SK-MEL-5 (cell line): ENCODE measurements around the gene PLGRKT. TPM values are rescaled to one million over a fixed set of nuclear protein-coding genes. Genes with fewer than 3 reads are reported as not detected.
"Not testable (repeated sequence)": the region's sequence is repeated elsewhere in the genome, so short reads cannot be mapped to it uniquely, and the experiment has no call there.

Experiments used
- DNase-seq: peaks from one replicate; pipeline ENCODE4 v3.0.0-alpha.2; 2016; ENCODE audit warnings: low read depth, low spot score
- in situ Hi-C: cut with HindIII; loops from 2 replicates; pipeline ENCODE4 v1.10.0; 2016; ENCODE audit warnings: low sequenced_read_pairs, high pct_unique_total_duplicates, low pct_unique_long_range_greater_than_20kb
- polyA plus RNA-seq, 2 experiments: library from polyadenylated mRNA; depleted of rRNA; stranded (reverse); fragments of >200 nt; gene quantifications; 2 replicates each; pipeline ENCODE4 v1.2.3, GENCODE V29; 2015
- total RNA-seq: library from RNA; depleted of rRNA; stranded (reverse); fragments of >200 nt; shearing (Covaris generic); gene quantifications from 2 replicates; pipeline ENCODE4 v1.2.3, GENCODE V29; 2014; rRNA removed

Gene PLGRKT
- 38.0 and 40.2 TPM in 2 replicates for total RNA-seq
- polyA plus RNA-seq (2015; cell fraction: cytosol; rRNA removed): 21.0 and 24.1 TPM in 2 replicates
- polyA plus RNA-seq (2015; cell fraction: nucleus; rRNA removed): 6.0 and 6.6 TPM in 2 replicates

GRCh38 chr9:5437254-5438216 is at the start of gene PLGRKT:
PLGRKT (minus strand) TSS chr9:5437925; CDS start chr9:5431977, 5,948 bp downstream.
- DNase-seq: peak; percentile 94
- in situ Hi-C loops: no loop called here

GRCh38 chr9:5486988-5487387 is 49.3 kb upstream of the PLGRKT start:
- in situ Hi-C loops: no loop called here
- no peak for DNase-seq

GRCh38 chr9:5485378-5486085 is 47.8 kb upstream of the PLGRKT start:
- DNase-seq: no peak
- in situ Hi-C loops: no loop called here

DNA sequence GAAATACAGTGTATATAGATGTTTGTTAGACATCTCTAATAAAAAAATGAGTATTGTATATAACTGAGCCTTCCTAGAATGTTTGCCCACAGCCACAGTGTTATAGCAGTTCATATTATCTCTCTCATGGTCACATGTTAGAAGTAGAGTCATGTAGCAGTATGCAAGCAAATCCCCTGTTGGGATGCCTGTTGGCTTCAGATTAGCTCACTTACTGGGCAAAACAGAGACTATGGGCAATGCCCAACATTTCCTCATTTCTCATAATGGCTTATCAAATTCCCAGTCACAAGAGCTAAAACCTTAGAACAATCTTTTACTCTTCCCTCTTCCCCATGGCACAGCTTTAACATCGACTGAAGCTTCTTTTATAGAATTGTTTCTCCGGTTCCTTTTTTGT is 45.6 kb upstream of the PLGRKT start:
- DNase-seq: no peak
- in situ Hi-C loops: no loop called here

- DNase-seq: no peak
- in situ Hi-C loops: no loop called here
Observed at GRCh38 chr9:5482194-5482593, 44.5 kb upstream of the PLGRKT start.

DNA sequence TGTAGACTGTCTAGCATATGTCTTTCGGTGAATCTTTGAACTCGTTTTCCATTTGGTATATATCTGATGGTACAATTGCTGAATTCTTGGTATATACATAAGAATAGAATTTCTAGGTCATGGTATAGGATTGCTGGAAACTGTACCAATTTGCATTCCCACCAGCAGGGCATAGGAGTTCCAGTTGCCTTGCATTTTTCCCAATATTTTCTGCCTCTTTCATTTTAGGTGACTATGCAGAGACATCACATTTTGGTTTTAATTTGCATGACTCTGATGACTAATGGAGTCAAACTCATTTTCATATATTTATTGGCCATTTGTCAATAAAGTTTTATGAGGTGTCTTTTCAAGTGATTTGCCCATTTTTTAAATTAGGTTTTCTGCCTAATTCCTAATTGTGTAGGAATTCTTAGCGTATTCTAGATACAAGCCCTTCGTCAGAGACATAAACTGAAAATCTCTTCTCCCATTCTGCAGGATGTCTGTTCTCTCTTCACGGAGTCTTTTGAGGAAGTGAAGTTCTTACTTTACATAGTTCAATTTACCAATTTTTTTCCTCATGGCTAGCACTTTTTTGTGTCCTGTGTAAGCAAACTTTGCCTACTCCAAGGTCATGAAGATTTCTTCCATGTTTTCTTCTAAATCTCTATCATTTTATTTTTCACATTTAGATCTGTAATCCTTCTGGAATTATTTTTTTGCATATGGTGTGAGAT is 43.8 kb upstream of the PLGRKT start:
- in situ Hi-C loops: no loop called here
- DNase-seq: no peak

DNA sequence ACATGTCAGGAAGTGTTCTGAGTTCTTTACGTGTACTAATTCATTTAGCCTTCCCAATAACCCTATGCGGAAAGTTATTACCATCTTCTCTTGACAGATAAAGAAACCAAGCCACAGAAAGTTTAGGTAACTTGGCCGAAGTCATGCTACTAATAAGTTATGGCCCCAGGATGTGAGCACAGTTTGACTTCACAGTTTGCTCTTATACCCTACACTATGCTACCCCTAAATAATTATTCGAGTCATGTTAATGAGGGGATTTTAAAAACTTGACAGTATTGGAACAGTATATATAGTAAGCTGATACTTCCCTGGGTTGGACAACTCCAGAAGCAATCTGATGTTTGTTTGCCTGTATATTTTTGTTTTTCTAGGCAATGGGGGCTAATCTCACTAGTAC is 43.2 kb upstream of the PLGRKT start:
- in situ Hi-C loops: no loop called here
- no peak for DNase-seq

DNA sequence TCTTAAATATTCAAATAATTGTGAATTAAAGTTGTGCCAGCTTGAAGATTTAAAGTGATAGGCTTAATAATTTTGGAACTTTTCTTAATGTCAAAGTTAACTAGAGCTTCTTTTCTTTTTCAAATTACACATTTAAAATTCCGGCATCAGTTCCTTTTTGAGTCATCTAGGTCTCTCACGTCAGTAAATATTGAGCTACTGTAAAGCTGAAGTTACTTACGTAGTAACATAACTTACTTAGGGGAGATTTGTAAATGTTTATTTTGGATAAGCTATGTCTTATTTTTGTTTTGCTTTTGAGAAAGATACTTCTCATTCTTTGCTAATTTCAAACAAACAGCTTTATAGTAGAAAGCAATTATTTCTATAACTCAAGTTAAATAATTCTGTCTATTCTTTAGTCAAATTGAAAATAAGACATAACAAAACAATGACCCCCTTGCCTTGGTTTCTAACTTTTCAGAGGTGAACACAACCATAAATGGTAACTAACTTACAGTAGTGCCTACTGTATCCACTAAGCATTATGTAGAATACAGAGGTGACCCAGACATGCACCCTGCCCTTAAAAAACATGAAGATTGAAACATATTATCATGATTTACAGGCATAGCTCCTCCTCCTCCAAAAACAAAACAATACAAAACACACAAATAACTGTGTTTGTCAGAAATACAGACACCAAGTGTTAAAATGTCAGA is 42.4 kb upstream of the PLGRKT start:
- in situ Hi-C loops: no loop called here
- DNase-seq: no peak

GRCh38 chr9:5478206-5478605 is 40.5 kb upstream of the PLGRKT start:
- in situ Hi-C loops: no loop called here
- DNase-seq: no peak

- DNase-seq, in situ Hi-C loops: not testable (repeated sequence)
Observed at GRCh38 chr9:5475611-5476010, 37.9 kb upstream of the PLGRKT start.

- DNase-seq: no peak
- in situ Hi-C loops: no loop called here
Observed at GRCh38 chr9:5470816-5471215, 33.1 kb upstream of the PLGRKT start.

DNA sequence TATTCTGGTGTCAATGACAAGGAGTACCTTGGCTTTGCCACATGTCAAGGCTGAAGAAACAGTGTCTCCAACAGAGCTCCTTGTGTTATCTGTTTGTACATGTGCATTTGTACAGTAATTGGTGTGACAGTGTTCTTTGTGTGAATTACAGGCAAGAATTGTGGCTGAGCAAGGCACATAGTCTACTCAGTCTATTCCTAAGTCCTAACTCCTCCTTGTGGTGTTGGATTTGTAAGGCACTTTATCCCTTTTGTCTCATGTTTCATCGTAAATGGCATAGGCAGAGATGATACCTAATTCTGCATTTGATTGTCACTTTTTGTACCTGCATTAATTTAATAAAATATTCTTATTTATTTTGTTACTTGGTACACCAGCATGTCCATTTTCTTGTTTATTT is 32.4 kb upstream of the PLGRKT start:
- in situ Hi-C loops: no loop called here
- DNase-seq: peak; percentile 19

- in situ Hi-C loops: no loop called here
- DNase-seq: no peak
Observed at GRCh38 chr9:5468850-5469249, 31.1 kb upstream of the PLGRKT start.

DNA sequence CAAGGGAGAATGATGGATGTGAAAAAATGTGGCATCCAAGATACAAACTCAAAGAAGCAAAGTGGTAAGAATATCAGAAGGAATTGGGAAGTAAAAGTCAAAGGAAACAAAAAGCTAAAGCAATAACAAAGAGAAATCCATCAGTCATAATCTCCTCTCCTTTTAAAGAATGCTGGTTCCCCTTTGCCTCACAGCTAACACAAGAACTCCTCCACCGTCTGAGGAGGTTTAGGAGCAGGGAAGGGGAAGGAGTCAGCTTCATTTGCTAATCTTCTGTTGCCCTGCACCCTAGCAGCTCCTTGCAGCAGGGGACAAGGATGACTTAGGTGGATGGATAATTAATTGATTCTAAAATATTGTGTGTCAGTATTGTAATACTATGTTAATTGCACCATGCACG is 29.0 kb upstream of the PLGRKT start:
- in situ Hi-C loops: no loop called here
- no peak for DNase-seq

DNA sequence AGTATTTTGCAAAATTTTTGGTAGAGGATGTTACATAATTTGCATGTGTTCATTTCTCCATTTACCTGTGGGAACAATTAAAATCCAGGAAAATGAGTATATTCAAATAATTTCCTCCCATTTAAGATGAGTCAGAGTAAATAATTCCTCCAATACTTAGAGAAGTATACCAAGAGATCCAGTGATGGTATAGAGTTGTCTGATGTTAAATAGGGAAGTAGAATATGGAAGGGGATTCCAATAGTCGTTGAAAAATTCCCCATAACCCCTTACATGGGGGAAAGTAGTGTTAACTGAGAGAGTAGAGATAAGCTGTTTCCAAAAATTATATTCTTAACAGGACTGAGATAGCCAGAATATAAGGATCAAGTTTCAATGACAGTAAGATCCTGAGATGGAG is 28.3 kb upstream of the PLGRKT start:
- DNase-seq: no peak
- in situ Hi-C loops: no loop called here

- DNase-seq, in situ Hi-C loops: not testable (repeated sequence)
Observed at GRCh38 chr9:5464831-5465330, 27.2 kb upstream of the PLGRKT start.

DNA sequence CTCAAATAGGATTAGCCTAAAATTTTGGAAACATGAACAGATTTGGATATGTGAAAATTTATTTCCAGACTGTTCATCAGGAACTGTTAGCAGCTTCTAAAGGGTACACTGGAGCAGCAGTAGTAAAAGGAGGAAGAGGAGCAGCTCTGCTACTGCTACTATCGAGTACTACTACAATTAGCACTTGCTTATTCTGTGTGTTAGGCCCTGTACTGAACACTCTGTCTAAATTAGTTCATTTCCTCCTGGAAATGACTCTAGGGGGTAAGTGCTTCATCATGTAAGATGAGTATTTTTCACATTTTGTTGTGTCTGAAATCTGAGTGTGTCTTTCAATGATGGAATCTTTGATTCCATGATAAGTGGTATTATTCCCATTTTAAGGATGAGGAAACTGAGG is 22.4 kb upstream of the PLGRKT start:
- no peak for DNase-seq
- in situ Hi-C loops: no loop called here
